Natural killer cell treated with Interleukin-12 subunit alpha and Interleukin-12 subunit beta and Interleukin-15 and Interleukin-18, amount 100 ng/mL, for 72 hours (primary cell): ENCODE results near the gene ACTN1. TPM values are rescaled to one million over a fixed set of nuclear protein-coding genes. Genes with fewer than 3 reads are reported as not detected.

Source experiments
- ATAC-seq, 2 donors: fragments of 150-1000 bp; cut with Tn5 transposase in 1 of 2; sonication (Bioruptor Pico), chemical (Tn5 transposase) in 1 of 2; 2 replicates each; pipeline ENCODE4 v1.10.0; 2021
- DNase-seq: peaks from one replicate; pipeline ENCODE4 v3.0.0; 2022; ENCODE audit warnings: low spot score
- H3K27ac Mint-ChIP-seq, 2 donors: 1 replicate in 1 of 2; 2 replicates in 1 of 2; pipeline ENCODE4 v1.8.0; 2022; ENCODE audit warnings: mixed read lengths in 2 of 2, mild to moderate bottlenecking in 1 of 2, moderate library complexity in 1 of 2
- H3K27me3 Mint-ChIP-seq, 2 donors: 1 replicate in 1 of 2; 2 replicates in 1 of 2; pipeline ENCODE4 v1.8.0; 2022; ENCODE audit warnings: mixed read lengths in 2 of 2
- H3K36me3 Mint-ChIP-seq: one replicate; pipeline ENCODE4 v1.8.0; 2022; ENCODE audit warnings: mixed read lengths
- H3K4me1 Mint-ChIP-seq, 2 donors: 1 replicate in 1 of 2; 2 replicates in 1 of 2; pipeline ENCODE4 v1.8.0; 2022; ENCODE audit warnings: low read depth in 2 of 2, mixed read lengths in 2 of 2, mild to moderate bottlenecking in 1 of 2
- H3K4me3 Mint-ChIP-seq: one replicate; pipeline ENCODE4 v1.8.0; 2022; ENCODE audit warnings: mixed read lengths
- H3K9me3 Mint-ChIP-seq: 2 replicates; pipeline ENCODE4 v1.8.0; 2022; ENCODE audit warnings: mixed read lengths
- total RNA-seq, 2 donors: library from RNA; stranded (reverse); gene quantifications; one replicate each; pipeline ENCODE4 v1.2.3, GENCODE V29; 2022

ACTN1 gene
- total RNA-seq, 2 donors from 2014 or later: 40.1 to 124 TPM

DNA sequence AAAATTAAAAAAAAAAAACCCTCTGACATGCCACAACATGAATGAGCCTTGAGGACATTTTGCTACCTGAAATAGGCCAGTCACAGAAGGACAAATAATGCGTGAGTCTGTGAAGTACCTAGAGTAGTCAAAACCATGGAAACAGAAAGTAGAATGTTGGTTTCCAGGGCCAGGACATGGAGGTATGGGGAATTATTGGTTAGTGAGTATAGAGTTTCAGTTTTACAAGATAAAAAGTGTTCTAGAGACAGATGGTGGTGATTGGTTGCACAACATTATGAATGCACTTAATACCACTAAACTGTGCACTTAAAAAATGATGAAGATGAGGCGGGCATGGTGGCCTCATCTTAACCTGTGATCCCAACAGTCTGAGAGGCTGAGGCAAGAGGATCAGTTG lies 138.6 kb downstream of the ACTN1 start:
- H3K27ac Mint-ChIP-seq: peak overlapping the region; percentile 88 to 95
- DNase-seq: no peak
- peak; percentile 71 to 90 for ATAC-seq
- peaks cover 8% of the 10 kb centered on the region for H3K9me3 Mint-ChIP-seq
- no peaks in the 10 kb centered on the region for H3K27me3 Mint-ChIP-seq
- peak overlapping the region; percentile 61 for H3K4me3 Mint-ChIP-seq
- peaks cover 55 to 56% of the 10 kb centered on the region in 2 donors for H3K4me1 Mint-ChIP-seq
- peaks cover 13% of the 10 kb centered on the region for H3K36me3 Mint-ChIP-seq

DNA sequence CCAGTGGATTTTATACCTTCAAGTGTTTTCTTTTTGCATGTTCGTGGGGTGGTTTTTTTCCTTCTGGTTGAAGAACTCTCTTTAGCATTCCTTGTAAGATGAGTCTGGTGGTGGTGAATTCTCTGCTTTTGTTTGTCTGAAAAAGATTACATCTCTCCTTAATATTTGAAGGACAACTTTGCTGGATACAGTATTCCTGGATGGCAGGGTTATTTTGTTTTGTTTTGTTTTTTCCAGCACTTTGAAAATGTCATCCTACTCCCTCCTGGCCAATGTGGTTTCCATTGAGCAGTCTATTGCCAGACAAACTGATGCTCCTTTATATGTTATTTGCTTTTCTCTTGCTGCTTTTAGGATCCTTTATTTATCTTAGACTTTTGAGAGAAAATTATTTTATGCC lies 143.0 kb downstream of the ACTN1 start:
- no peak overlapping the region for H3K4me3 Mint-ChIP-seq
- peak overlapping the region; percentile 4 to 14 for H3K27ac Mint-ChIP-seq
- H3K36me3 Mint-ChIP-seq: peaks cover 19% of the 10 kb centered on the region
- H3K27me3 Mint-ChIP-seq: no peaks in the 10 kb centered on the region
- peaks cover 24 to 25% of the 10 kb centered on the region in 2 donors for H3K4me1 Mint-ChIP-seq
- H3K9me3 Mint-ChIP-seq: peaks cover 10% of the 10 kb centered on the region
- no peak for DNase-seq
- ATAC-seq: no peak

DNA sequence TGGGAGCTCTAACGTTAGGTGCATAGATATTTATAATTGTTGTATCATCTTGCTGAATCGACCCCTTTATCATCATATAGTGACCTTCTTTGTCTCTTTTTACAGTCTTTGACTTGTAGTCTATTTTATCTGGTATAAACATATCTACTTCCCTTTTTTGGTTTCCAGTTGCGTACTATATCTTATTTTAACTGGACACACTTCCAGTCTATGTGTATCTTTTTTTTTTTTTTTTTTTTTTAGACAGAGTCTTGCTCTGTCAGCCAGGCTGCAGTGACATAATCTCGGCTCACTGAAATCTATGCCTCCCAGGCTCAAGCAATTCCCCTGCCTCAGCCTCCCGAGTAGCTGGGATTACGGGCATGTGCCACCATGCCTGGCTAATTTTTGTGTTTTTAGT lies 144.3 kb downstream of the ACTN1 start:
- Mint-ChIP-seq H3K9me3 (peaks cover 10% of the 10 kb centered on the region), H3K4me3 (no peak overlapping the region), H3K36me3 (peaks cover 19% of the 10 kb centered on the region), H3K27me3 (no peaks in the 10 kb centered on the region), H3K27ac (no peak overlapping the region), H3K4me1 (peaks cover 15 to 18% of the 10 kb centered on the region in 2 donors)
- no peak for ATAC-seq
- no peak for DNase-seq

DNA sequence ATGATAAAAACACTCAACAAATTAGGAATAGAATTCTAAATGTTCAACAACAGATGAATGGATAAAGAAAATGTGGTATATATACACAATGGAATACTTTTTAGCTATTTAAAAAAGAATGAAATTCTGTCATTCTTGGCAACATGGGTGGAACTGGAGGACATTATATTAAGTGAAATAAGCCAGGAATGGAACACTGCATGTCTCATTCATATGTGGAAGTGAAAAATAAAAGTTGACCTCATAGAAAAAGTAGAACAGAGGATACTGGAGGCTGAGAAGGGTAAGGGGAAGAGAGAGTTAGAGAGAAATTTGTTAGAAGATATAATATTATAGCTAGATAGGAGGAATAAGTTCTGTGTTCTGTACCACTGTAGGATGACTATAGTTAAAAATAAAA lies 150.4 kb downstream of the ACTN1 start:
- DNase-seq: no peak
- Mint-ChIP-seq H3K4me1 (peaks cover under 1 to 4% of the 10 kb centered on the region in 2 donors), H3K36me3 (no peaks in the 10 kb centered on the region), H3K27ac (no peak overlapping the region), H3K27me3 (no peaks in the 10 kb centered on the region), H3K4me3 (no peak overlapping the region), H3K9me3 (no peaks in the 10 kb centered on the region)
- ATAC-seq: no peak

DNA sequence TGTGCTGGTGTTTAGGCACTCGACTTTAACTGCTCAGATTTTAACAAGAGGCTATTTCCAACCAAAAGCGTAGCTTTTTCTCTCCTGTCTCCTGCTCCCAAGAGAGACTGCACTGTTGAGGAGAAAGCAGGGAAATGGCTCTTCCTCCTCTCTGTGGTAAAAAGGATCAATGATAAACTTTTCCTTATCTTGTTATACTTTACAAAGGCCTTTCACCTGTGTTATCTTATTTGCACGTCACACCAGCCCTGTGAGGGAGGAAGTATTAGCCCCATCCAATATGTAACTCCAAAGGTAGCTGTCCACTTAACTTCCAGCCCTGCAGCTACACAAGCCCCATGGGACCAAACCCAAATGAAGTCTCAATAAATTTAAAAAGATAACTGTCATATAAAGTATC lies 153.4 kb downstream of the ACTN1 start:
- Mint-ChIP-seq H3K27me3 (no peaks in the 10 kb centered on the region), H3K36me3 (no peaks in the 10 kb centered on the region), H3K27ac (no peak overlapping the region), H3K4me1 (peaks cover 6 to 19% of the 10 kb centered on the region in 2 donors), H3K9me3 (no peaks in the 10 kb centered on the region), H3K4me3 (no peak overlapping the region)
- no peak for DNase-seq
- ATAC-seq: no peak

DNA sequence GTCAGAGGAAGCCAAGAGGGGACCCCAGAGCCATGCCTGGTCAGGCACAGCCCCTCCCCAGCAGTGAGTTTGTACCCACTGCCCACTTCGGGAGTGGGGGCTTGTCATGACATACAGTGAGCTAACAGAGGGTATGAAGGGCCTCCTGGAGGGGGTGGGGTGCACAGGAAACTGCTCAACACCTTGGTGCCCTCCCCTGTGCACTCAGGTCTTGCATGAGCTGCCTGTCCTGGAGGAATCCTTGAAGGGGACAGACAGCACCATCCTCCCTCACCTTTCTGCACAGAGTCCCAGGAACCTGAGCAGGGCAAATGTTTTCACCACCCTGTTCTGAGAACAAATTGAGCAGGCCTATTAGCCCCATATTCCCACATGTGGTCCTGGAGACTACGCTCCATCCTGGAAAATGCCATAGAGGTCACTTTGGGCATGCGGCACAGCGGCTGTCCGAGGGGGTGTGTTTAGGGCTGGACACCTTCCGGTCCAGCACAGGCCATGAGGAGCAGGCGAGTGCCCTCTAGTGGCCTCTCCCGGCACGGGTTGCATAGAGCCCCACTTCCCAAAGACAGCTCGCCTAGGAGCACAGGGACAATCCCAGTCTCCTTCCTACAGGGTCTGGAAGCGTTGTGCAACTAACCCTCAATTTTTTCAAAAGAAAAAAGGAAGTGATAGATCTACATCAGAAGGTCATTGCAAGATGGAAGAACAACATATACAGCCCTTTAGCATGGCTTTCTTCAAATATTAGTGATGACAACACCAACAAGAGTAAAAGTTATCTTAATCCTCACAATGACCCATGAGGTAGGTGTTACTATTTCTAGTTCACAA lies 154.4 kb downstream of the ACTN1 start:
- Mint-ChIP-seq H3K4me1 (peaks cover 16 to 28% of the 10 kb centered on the region in 2 donors), H3K9me3 (no peaks in the 10 kb centered on the region), H3K27ac (no peak overlapping the region), H3K36me3 (no peaks in the 10 kb centered on the region), H3K4me3 (no peak overlapping the region), H3K27me3 (no peaks in the 10 kb centered on the region)
- DNase-seq: no peak
- peak; percentile 70 to 73 for ATAC-seq

DNA sequence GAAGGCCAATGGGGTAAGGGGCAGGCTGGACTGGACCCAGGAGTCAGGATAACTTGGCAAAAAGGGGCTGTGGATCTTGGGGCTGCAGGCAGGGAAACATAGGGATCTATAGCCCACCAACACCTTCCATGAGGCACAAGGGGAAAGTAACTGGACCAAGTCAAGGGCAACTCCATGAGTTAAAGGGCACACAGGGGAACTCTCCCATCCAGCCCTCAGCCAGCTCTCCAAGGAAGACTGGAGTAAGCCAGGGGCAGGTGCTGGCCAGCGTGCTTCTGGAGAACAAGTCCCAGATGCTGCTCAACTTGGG lies 154.9 kb downstream of the ACTN1 start:
- H3K27ac Mint-ChIP-seq: no peak overlapping the region

More for the DNA sequence above, 154.9 kb downstream of the ACTN1 start:
- Mint-ChIP-seq H3K27me3 (no peaks in the 10 kb centered on the region), H3K36me3 (no peaks in the 10 kb centered on the region), H3K4me3 (no peak overlapping the region), H3K4me1 (peaks cover 17 to 29% of the 10 kb centered on the region in 2 donors), H3K9me3 (no peaks in the 10 kb centered on the region)
- ATAC-seq (no peak), DNase-seq (no peak)

Other genes with a start within 250 kb of the ACTN1 start
- gene ZFP36L1, start 186.2 kb downstream of the ACTN1 start, total RNA-seq: 10 to 100 TPM; 42.4 to 94.9 TPM
- 10 to 100 TPM; 51.3 to 52.0 TPM for gene DCAF5, start 173.8 kb upstream of the ACTN1 start, total RNA-seq
- 10 to 100 TPM in 1 of 2 donors, 1 to 10 TPM in 1; 8.7 to 10.4 TPM for gene EXD2, start 212.2 kb upstream of the ACTN1 start, total RNA-seq